ENCODE measurements around the gene FYCO1.

FYCO1 gene

DNA sequence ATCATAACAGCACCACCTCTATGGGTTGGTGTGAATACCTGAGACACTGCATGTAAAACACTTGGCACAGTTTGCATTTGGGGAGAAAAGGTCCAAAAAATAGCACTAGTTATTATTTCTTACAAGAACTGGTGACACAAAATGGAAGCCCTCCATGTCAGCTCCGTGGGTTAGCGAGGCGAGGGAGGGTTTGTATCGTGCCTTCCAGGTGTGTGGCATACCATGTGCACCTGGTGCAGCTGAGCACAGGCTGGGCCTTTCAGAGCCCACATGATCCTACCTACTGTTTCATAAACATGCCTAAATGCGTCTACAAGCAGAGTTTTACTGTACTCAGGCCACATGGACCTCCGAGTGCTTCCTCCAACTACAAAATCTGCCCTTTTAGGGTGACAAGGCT lies 46.7 kb downstream of the FYCO1 start:
- CTCF ChIA-PET = no interaction called here
- TF ChIP-seq ZNF384 (IDR thresholded peaks at IDR 0.05) = no peak
- no peak for TF ChIP-seq FOXM1 (IDR thresholded peaks at IDR 0.05; ENCODE audit: borderline replicate concordance)
- no peak for TF ChIP-seq SUZ12 (IDR thresholded peaks at IDR 0.05)
- TF ChIP-seq NFRKB (IDR thresholded peaks at IDR 0.05) = no peak
- TF ChIP-seq HDGF (IDR thresholded peaks at IDR 0.05; ENCODE audit: borderline replicate concordance) = no peak
- TF ChIP-seq FOXA1 (IDR thresholded peaks at IDR 0.05) = no peak
- TF ChIP-seq TARDBP (IDR thresholded peaks at IDR 0.05) = no peak
- no peak for TF ChIP-seq LEF1 (IDR thresholded peaks at IDR 0.05; ENCODE audit: borderline replicate concordance)
- no peak for TF ChIP-seq BHLHE40 (IDR thresholded peaks at IDR 0.05; ENCODE audit: borderline replicate concordance)
- DNase-seq (ENCODE audit: extremely low spot score) = no peak
- POLR2A ChIA-PET = no interaction called here

DNA sequence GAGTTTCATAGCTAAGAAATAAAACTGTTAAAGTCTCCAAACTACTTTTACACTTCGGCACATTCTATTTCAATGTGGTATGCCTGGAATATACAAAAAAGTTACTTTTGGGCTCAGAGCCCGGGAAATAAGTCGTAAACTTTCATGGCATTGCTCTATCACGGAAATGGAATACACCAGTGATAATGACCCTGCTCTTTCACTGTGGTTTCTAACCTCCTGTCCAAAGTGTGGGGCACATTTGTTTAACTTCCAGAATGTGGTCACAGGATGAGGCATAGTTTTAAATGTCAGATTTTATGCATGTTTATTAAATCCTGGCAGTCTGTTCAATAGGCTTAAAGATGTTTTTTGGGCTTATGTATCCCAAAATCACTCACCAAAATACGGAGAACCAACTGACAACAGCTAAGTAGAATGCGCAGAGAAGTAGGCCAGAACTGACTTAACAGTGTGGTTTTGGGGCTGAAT lies 47.3 kb downstream of the FYCO1 start:
- no peak for TF ChIP-seq FOXA1 (IDR thresholded peaks at IDR 0.05)
- TF ChIP-seq, protein P1, sequence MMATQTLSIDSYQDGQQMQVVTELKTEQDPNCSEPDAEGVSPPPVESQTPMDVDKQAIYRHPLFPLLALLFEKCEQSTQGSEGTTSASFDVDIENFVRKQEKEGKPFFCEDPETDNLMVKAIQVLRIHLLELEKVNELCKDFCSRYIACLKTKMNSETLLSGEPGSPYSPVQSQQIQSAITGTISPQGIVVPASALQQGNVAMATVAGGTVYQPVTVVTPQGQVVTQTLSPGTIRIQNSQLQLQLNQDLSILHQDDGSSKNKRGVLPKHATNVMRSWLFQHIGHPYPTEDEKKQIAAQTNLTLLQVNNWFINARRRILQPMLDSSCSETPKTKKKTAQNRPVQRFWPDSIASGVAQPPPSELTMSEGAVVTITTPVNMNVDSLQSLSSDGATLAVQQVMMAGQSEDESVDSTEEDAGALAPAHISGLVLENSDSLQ (IDR thresholded peaks at IDR 0.05) = no peak
- TF ChIP-seq ZNF384 (IDR thresholded peaks at IDR 0.05) = no peak
- no peak for TF ChIP-seq SP1 (IDR thresholded peaks at IDR 0.05)
- no peak for TF ChIP-seq FOXM1 (IDR thresholded peaks at IDR 0.05; ENCODE audit: borderline replicate concordance)
- no peak for TF ChIP-seq FOXK2 (IDR thresholded peaks at IDR 0.05)
- no peak for TF ChIP-seq ELF4 (IDR thresholded peaks at IDR 0.05)
- TF ChIP-seq CTBP1 (IDR thresholded peaks at IDR 0.05; ENCODE audit: borderline replicate concordance) = no peak
- no peak for TF ChIP-seq HDGF (IDR thresholded peaks at IDR 0.05; ENCODE audit: borderline replicate concordance)
- TF ChIP-seq NFRKB (IDR thresholded peaks at IDR 0.05) = no peak
- no peak for TF ChIP-seq SUZ12 (IDR thresholded peaks at IDR 0.05)
- no peak for TF ChIP-seq TARDBP (IDR thresholded peaks at IDR 0.05)
- no peak for TF ChIP-seq BHLHE40 (IDR thresholded peaks at IDR 0.05; ENCODE audit: borderline replicate concordance)
- ChIA-PET POLR2A (no interaction called here), CTCF (no interaction called here)
- no peak for DNase-seq (ENCODE audit: extremely low spot score)

DNA sequence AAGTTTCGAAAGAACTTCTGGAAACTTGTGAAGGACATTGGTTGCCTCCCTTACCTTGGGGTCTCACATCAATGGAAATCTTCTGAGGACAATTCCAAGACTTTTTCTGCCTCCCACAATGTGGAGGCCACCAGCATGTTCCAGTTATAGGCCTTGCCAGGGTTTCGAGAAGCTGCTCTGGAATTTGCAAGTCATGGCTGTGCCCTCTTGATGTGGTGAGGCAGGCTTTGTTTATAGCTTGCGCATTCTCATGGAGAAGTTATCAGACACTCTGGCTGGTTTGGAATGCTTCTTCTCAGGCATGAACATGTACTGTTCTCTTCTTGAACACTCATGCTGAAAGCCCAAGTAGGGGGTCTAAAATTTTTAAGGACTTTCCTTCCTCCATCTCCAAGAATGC lies 48.3 kb downstream of the FYCO1 start:
- CTCF ChIA-PET = no interaction called here
- no peak for DNase-seq (ENCODE audit: extremely low spot score)
- TF ChIP-seq HDGF (IDR thresholded peaks at IDR 0.05; ENCODE audit: borderline replicate concordance) = no peak
- no peak for TF ChIP-seq TARDBP (IDR thresholded peaks at IDR 0.05)
- TF ChIP-seq FOXM1 (IDR thresholded peaks at IDR 0.05; ENCODE audit: borderline replicate concordance) = no peak
- TF ChIP-seq CTBP1 (IDR thresholded peaks at IDR 0.05; ENCODE audit: borderline replicate concordance) = no peak
- no peak for TF ChIP-seq ELF4 (IDR thresholded peaks at IDR 0.05)
- TF ChIP-seq SUZ12 (IDR thresholded peaks at IDR 0.05) = no peak
- no peak for TF ChIP-seq BHLHE40 (IDR thresholded peaks at IDR 0.05; ENCODE audit: borderline replicate concordance)
- POLR2A ChIA-PET = no interaction called here

DNA sequence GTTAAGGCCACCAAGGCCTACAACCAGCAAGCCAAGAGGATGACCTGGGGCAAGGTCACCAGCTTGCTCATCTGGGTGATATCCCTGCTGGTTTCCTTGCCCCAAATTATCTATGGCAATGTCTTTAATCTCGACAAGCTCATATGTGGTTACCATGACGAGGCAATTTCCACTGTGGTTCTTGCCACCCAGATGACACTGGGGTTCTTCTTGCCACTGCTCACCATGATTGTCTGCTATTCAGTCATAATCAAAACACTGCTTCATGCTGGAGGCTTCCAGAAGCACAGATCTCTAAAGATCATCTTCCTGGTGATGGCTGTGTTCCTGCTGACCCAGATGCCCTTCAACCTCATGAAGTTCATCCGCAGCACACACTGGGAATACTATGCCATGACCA lies 48.7 kb downstream of the FYCO1 start:
- TF ChIP-seq NFRKB (IDR thresholded peaks at IDR 0.05) (no peak), TARDBP (IDR thresholded peaks at IDR 0.05) (no peak), FOXA1 (IDR thresholded peaks at IDR 0.05) (no peak), SP1 (IDR thresholded peaks at IDR 0.05) (no peak), FOXM1 (IDR thresholded peaks at IDR 0.05; ENCODE audit: borderline replicate concordance) (no peak), L3MBTL2 (conservative IDR thresholded peaks at IDR 0.05) (no peak), BHLHE40 (IDR thresholded peaks at IDR 0.05; ENCODE audit: borderline replicate concordance) (no peak), ZNF384 (IDR thresholded peaks at IDR 0.05) (no peak), FOXK2 (IDR thresholded peaks at IDR 0.05) (no peak), HDGF (IDR thresholded peaks at IDR 0.05; ENCODE audit: borderline replicate concordance) (no peak), CTBP1 (IDR thresholded peaks at IDR 0.05; ENCODE audit: borderline replicate concordance) (no peak), LEF1 (IDR thresholded peaks at IDR 0.05; ENCODE audit: borderline replicate concordance) (no peak), SUZ12 (IDR thresholded peaks at IDR 0.05) (no peak), ARNT (IDR thresholded peaks at IDR 0.05) (no peak), ELF4 (IDR thresholded peaks at IDR 0.05) (no peak)
- TF ChIP-seq, protein P1 (IDR thresholded peaks at IDR 0.05) = no peak
- CTCF ChIA-PET = no interaction called here
- POLR2A ChIA-PET = no interaction called here
- DNase-seq (ENCODE audit: extremely low spot score) = no peak

DNA sequence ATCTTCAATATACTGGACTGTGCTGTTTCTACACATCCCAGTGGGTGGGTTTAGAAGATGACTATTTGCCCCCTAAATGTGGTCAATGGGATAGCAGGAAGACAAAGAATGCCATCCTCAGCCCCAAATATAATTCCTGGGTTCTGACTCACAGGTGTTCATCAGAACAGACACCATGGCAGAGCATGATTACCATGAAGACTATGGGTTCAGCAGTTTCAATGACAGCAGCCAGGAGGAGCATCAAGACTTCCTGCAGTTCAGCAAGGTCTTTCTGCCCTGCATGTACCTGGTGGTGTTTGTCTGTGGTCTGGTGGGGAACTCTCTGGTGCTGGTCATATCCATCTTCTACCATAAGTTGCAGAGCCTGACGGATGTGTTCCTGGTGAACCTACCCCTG lies 49.3 kb downstream of the FYCO1 start:
- DNase-seq (ENCODE audit: extremely low spot score) = no peak
- TF ChIP-seq FOXM1 (IDR thresholded peaks at IDR 0.05; ENCODE audit: borderline replicate concordance) = no peak
- no peak for TF ChIP-seq HDGF (IDR thresholded peaks at IDR 0.05; ENCODE audit: borderline replicate concordance)
- no peak for TF ChIP-seq ELF4 (IDR thresholded peaks at IDR 0.05)
- TF ChIP-seq BHLHE40 (IDR thresholded peaks at IDR 0.05; ENCODE audit: borderline replicate concordance) = no peak
- no peak for TF ChIP-seq ZNF384 (IDR thresholded peaks at IDR 0.05)
- TF ChIP-seq TARDBP (IDR thresholded peaks at IDR 0.05) = no peak
- TF ChIP-seq FOXK2 (IDR thresholded peaks at IDR 0.05) = no peak
- no peak for TF ChIP-seq ARNT (IDR thresholded peaks at IDR 0.05)
- no peak for TF ChIP-seq SP1 (IDR thresholded peaks at IDR 0.05)
- TF ChIP-seq CTBP1 (IDR thresholded peaks at IDR 0.05; ENCODE audit: borderline replicate concordance) = no peak
- TF ChIP-seq SUZ12 (IDR thresholded peaks at IDR 0.05) = no peak
- TF ChIP-seq, protein P1 (IDR thresholded peaks at IDR 0.05) = no peak
- no peak for TF ChIP-seq LEF1 (IDR thresholded peaks at IDR 0.05; ENCODE audit: borderline replicate concordance)
- TF ChIP-seq NFRKB (IDR thresholded peaks at IDR 0.05) = no peak
- TF ChIP-seq L3MBTL2 (conservative IDR thresholded peaks at IDR 0.05) = no peak
- TF ChIP-seq FOXA1 (IDR thresholded peaks at IDR 0.05) = no peak
- CTCF ChIA-PET = no interaction called here
- POLR2A ChIA-PET = no interaction called here
